OCI-LY7 (cell line): ENCODE results near the gene RFX7.

Experiments
- CTCF ChIP-seq: fragments of 200-600 bp; sonication (generic); conservative IDR thresholded peaks from 2 replicates; pipeline ENCODE4 v1.5.1; 2014; ENCODE audit warnings: mild to moderate bottlenecking, antibody characterized with exemption, low read length, moderate library complexity, mixed read lengths
- EZH2phosphoT487 ChIP-seq: fragments of 200-600 bp; sonication (generic); IDR thresholded peaks from 2 replicates; pipeline ENCODE4 v1.6.1; 2018; ENCODE audit warnings: low read depth, borderline replicate concordance, mild to moderate bottlenecking, mixed run types, antibody characterized with exemption, low read length, moderate library complexity, mixed read lengths

- no peak for TF ChIP-seq CTCF
- TF ChIP-seq EZH2phosphoT487 = no peak
Measured at GRCh38 chr15:56252386-56252785, 8.7 kb upstream of the RFX7 start.
